GM19328 (cell line): ENCODE results near the gene ZNF768.
"Not testable (repeated sequence)": the region's sequence is repeated elsewhere in the genome, so short reads cannot be mapped to it uniquely, and the experiment has no call there.

Source experiments
- ATAC-seq: cut with Tn5 transposase; IDR thresholded peaks from one replicate; pipeline ENCODE4 v1.9.1; 2021; ENCODE audit warnings: mild to moderate bottlenecking, moderate library complexity; ENCODE audit not compliant: unreplicated experiment

The ZNF768 gene

DNA sequence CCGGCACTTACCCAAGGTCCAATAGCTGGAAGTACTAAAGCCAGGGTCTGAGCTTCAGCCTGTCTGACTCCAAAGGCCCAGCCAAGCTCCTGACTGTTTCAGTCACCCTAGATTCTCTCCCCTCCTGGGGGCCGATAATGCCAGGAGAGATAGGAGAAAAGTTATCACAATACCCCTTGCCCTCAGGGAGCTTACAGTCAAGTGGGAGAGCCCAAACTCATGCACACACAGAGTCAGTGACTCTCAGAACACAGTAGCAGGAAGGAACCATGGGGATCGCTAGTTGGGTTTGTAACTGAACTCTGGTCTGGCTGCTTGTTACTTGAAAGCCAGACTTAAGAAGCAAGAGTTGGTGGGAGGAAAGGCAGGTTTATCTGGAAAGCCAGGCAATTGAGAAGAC is 14.9 kb downstream of the ZNF768 start:
- ATAC-seq, result no peak

DNA sequence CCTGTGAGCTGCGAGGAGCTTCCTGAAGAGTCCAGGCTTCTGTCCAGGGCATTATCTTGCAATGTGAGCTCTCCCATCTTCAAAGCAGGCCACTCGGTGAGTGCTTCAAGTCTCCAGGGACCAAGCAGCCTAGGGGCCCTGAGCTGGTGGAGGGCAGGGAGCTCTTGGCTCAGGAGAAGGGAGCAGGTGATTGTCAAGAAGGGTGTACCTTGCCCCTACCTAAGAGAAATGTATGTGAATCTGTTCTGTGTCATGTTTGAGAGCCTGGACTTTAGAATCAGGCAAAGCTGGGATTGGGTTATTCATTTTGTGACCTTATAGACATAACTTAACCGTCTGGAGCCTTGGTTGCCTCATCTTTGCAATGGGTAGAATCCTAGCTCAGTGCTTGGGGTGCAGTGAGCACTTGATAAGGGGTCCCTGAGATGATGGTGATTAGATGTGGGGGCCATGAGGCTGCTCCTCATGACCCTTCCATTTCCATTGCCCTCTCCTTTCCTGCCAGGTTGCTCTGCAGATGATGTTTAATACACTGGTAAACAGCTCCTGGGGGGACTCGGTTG is 15.9 kb downstream of the ZNF768 start:
- no peak for ATAC-seq

DNA sequence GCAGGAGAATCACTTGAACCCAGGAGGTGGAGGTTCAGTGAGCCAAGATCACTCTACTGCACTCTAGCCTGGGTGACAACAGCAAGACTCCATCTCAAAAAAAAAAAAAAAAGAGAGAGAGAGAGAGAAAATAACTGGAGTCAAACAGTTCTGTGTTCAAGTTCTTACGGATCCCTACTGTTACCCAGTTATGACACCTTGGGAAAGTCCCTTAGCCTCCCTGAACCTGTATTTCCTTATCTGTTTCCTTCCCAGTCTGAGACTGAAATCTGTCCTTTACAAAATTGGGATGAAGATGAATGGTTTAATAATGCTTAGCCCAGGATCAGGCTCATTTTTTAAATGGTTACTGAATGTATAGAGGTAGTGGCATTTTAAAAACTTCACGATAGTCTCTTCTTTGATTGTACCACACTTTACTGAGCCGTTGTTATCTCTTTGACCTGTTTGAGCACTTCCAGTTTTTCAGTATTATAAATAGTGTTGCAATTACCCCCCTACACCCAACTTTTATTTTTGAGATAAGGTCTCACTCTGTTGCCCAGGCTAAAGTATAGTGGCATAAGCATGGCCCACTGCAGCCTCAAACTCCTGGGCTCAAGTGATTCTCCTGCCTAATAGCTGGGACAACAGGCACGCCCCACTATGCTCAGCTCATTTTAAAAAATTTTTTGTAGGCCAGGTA is 17.1 kb downstream of the ZNF768 start:
- no peak for ATAC-seq

DNA sequence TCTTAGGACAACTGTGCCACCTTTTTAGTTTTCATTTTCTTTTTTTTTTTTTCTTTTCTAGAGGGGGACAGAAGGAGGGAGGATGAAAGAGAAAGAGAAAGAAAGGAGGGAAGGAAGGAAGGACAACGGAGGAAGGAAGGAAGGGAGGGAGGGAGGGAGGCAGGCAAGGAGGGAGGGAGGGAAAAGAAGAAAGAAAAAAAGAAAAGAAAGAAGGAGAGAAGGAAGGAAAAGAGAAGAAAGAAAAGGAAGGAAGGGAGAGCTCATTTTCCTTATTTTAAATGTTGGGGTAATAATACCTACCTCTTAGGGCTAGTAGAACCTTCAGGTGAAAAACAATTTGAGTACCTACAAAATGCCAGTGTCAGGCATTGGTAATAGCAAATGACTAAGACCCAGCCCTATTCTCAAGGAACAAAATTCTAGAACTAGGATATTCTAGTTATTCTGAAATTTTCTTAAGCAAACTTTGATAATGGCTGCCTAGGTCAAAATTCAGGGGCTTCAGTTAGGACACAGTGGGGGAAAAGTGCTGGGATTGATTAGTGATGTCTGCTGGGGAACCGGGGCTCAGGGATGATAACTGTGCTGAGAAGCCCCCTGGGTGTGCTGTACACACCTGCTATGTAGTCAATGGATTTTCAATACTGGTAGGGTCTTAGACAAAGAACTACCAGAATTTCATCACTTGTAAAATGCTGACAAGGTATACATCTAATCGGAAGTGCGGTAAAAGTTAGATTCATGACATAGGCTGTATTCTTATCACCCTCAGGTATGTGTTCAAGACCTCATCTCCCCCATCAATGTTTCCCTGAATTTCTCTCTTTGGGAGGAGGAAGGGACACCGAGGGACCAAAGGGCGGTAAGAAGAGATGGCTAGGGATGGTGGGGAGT is 22.7 kb downstream of the ZNF768 start:
- ATAC-seq, result no peak

DNA sequence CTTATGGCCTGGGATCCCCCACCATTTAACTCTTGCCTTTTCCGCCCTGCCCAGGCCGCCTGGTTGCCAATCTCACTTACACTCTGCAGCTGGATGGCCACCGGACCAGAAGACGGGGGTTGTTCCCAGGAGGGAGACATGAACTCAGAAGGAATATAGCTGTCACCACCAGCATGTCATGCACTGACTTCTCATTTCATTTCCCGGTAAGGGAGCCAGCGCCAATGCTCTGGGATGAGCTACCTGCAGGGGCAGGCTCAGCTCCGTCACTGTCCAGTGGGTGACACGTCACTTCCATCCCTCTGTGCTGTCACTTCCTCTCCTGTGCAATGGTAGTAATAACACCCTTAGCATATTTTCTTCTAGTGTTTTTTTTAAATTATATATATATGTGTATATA is 27.1 kb downstream of the ZNF768 start:
- no peak for ATAC-seq

DNA sequence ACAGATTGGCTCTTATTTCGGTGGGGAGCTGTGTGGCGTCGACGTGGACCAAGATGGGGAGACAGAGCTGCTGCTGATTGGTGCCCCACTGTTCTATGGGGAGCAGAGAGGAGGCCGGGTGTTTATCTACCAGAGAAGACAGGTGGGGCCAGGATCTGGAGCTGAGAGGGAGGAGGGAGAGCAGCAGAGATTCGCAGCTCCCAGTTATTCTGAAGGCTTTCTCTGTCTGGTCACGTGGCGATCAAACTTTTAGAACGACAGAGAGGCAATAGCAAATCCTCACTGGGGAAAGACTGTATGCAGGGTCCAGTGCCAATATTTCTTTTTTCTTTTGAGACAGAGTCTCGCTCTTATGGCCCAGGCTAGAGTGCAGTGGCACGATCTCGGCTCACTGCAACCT is 31.7 kb downstream of the ZNF768 start:
- no peak for ATAC-seq

DNA sequence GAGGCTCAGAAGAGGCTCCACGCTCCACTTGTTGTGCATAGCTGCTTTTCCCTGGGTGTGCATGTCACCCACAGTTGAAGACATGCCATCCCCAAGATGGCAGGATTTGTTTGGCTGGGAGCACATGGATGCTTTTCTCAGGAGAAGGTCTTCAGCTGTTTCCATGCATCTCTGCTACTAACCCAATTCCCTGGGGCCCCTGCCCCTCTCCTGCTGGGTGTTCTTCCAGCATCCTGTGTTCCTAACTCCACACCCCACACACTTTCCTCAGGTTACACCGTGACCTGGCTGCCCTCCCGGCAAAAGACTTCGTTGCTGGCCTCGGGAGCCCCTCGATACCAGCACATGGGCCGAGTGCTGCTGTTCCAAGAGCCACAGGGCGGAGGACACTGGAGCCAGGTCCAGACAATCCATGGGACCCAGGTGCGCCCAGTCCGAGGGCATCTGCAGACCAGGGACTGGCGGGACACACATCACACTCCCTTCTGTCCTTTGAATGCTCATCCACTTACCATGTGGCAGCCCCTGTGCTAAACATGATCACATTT is 32.4 kb downstream of the ZNF768 start:
- ATAC-seq, result no peak

DNA sequence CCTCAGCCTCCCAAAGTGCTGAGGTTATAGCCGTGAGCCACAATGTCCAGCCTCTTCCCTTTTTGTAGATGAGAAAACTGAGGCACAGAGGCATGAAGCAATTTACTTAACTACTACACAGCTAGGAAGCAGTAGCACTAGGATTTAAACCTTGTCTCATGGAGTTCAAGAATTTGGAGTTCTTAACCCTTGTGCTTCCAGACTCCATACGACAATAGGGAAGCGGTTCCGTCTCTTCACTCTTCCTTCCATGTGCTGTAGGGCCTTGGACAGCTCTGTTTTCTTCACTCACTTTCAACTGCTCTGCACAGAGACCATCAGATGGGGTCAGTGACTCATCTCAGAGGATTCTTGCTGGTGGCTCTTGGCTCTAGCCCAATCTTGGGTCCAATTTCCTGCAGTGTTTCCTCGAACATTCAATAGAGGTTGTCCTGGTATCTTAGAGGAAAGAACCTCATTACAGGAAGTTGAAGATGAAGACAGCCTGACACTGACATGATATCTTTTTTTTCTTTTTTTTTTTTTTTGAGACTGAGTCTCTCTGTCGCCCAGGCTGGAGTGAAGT is 34.5 kb downstream of the ZNF768 start:
- no peak for ATAC-seq

DNA sequence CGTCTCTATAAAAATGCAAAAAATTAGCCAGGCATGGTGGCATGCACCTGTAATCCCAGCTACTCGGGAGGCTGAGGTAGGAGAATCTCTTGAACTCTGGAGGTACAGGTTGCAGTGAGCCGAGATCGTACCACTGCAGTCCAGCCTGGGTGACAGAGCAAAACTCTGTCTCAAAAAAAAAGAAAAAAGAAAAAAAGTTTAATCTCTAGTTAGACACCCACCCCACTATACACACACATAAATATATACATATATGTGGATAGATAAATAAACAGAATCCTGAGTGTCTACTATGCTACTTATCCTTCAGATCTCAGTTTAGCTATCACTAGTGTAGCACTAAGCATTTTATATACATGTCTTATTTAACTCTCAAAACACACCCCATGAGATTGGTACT is 35.1 kb downstream of the ZNF768 start:
- no peak for ATAC-seq

DNA sequence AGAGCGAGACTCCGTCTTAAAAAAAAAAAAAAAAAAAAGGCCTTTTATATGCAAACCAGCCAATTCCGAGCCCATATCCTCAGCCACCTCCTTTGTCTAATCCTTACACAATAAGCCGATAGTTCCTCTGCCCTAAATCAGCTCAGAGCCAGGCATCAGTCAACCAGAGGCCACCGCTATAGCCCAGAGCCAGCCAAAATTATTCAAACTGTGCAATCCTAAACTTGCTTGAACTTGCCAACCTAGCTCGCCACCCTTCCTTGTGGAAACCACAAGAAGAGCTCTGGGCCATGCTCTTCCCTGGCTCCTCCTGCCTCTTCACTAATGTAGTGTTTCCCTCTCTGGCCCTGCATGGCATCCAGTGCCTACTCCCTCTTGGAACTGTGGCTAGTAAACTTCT is 36.2 kb downstream of the ZNF768 start:
- ATAC-seq, result no peak

DNA sequence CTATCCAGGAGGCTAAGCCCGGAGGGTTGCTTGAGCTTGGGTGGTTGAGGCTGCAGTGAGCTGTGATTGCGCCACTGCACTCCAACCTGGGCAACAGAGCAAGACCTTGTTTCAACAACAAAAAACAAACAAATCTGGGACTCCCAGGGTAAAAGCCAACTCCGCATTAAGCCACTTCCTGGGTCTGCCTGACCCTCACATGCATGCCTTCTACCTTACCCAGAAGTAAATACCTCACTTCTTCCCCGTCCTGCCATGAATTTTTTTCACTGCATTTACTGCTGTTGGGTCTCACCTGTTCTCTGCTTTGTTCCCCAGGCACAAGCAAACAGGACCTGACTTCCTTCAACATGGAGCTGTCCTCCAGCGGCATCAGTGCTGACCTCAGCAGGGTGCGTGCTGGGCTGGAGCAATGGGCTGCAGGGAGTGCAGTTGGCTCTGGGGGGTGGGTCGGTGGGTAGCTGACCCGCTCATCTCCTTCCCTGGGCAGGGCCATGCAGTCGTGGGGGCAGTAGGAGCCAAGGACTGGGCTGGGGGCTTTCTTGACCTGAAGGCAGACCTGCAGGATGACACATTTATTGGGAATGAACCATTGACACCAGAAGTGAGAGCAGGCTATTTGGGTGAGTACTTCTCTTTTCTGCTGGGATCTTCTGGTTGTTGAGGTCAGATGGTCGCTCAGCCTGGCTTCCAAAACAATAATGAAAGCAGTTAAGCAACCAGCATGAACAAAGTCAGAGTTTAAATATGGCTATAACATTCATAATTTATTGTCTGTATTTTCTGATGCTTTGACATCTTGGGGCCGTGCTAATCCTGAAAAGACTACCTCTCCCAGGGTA is 37.4 kb downstream of the ZNF768 start:
- no peak for ATAC-seq

DNA sequence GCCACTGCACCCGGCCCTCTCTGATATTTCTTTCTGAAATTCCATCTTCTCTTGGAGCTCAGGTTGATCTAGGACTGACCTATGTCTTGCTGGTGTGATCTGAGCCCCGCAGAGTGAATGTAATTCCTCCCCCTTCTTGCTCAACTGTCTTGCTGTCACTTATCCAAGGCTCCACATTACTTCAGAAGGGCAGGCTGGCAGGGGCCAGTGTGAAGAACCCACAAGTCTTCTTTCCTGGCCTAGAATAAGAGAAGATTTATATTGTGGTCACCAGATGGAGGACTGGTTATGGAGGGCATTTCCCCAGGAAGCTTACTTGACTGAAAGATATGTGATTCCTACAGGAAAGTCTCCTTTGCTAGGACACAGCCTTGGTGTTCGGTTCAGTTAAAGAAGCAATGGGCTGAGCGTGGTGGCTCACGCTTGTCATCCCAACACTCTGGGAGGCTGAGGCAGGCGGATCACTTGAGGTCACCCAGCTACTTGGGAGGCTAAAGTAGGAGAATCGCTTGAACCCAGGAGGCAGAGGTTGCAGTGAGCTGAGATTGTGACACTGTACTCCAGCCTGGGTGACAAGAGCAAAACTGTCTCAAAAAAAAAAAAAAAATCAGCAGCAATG is 40.4 kb downstream of the ZNF768 start:
- no peak for ATAC-seq

DNA sequence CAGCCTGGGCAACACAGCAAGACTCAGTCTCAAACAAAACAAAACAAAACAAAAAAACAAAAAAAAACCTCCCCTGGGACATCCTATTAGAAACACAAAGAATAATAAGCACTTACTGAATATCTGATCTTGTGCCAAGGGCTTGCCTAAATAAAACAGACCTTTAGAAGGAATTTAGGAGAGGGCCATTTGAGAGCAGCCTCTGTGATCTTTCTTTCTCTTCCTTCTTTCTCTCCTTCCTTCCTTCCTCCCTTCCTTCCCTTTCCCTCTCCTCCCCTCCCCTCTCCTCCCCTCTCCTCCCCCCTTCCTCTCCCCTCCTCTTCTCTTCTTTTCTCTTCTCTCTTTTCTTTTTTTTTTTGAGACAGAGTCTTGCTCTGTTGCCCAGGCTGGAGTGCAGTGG is 41.5 kb downstream of the ZNF768 start:
- ATAC-seq, result no peak

DNA sequence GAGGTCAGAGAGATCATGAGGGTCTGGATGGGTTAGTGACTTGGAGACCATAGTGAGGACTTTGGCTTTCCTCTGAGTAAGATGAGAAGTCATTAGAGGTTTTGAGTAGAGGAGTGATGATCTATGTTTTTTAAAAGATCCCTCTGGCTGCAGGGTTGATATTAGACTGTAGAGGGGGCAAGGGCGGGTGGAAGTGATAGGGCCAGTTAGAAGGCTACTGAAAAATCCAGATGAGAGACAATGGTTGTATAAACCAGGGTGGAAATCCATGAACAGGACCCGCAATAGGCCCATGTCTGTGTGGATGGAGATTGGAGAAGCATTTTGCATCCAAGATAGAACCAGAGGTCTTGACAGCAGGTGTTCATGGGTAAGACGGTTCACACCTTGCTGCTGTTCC is 44.0 kb downstream of the ZNF768 start:
- ATAC-seq, result no peak

DNA sequence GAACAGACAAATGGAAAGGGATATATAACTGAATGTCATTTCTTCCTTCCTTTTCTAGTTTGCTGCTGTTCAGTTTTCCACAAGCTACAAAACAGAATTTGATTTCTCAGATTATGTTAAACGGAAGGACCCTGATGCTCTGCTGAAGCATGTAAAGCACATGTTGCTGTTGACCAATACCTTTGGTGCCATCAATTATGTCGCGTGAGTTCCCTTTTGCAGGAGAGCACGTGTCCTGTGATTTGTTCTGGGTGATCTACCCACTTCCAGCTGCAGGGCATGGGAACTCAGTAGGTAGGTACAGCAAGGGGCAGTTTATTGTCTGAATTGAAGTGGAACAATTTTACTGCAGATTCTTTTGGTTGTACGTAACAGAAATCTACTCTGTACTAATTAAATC is 45.0 kb downstream of the ZNF768 start:
- ATAC-seq, result no peak

DNA sequence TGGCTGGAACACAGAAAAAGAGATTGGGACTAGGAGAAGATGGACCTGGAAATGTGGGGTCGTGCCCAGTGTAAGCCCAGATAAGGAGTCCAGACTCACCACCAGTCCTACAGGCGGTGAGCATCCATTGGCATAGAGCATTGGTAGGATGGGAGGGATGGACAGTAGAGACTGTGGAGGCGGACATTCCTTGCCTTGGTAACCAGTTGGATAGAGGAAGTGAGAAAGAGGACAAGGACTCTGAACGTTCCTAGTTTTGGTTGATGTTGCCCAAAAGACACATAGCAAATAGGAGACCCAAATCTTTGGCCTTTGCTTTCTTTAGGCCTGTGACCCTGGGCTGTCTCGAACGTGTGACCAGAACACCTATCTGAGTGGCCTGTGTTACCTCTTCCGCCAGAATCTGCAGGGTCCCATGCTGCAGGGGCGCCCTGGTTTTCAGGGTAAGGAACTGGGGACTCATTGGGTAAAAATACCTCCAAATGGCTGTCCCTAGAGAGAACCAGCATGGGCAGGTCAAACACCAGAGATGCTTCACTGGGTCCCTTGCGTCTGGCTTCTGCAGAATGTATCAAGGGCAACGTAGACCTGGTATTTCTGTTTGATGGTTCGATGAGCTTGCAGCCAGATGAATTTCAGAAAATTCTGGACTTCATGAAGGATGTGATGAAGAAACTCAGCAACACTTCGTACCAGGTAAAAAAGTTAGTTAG is 47.4 kb downstream of the ZNF768 start:
- no peak for ATAC-seq

DNA sequence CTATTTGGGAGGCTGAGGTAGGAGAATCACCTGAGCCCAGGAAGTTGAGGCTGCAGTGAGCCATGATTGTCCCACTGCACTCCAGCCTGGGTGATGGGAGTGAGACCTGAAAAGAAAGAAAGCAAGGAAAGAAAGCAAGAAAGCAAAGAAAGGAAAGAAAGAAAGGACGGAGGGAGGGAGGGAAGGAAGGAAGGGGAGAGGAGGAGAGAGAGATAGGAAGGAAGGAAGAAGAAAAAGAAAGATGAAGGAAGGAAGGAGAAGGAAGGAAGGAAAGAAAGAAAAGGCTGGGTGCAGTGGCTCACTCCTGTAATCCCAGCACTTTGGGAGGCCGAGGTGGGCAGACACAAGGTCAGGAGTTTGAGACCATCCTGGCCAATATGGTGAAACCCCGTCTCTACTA is 48.6 kb downstream of the ZNF768 start:
- not testable (repeated sequence) for ATAC-seq

DNA sequence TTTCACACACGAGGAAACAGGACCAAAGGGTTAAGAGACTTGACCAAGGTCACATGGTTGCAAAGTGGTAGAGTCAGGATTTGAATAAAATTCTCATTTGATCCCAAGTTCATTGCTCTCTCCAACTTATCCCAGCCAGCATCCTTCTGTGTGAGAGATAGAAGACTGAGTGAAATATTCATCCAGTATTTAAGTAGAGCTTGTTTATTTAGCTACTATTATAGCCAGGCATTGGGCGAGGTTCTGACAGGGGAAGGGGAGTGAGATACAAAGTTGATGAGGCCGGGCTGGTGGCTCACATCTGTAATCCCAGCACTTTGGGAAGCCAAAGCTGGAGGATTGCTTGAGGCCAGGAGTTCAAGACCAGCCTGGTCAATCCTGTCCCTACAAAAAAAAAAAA is 49.4 kb downstream of the ZNF768 start:
- ATAC-seq, result no peak

DNA sequence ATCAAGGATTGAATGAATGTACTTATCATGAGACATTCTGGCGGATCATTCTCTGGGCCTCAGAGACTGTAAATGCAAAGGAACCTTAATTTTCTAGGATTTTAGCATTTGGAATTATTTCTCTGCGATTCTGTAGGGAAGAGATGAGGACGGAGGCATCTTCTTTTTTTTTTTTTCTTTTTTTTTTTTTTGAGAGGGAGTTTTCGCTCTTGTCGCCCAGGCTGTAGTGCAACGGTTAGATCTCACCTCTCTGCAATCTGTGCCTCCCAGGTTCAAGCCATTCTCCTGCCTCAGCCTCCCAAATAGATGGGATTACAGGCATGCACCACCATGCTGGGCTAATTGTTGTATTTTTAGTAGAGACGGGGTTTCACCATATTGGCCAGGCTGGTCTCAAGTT is 51.7 kb downstream of the ZNF768 start:
- no peak for ATAC-seq

DNA sequence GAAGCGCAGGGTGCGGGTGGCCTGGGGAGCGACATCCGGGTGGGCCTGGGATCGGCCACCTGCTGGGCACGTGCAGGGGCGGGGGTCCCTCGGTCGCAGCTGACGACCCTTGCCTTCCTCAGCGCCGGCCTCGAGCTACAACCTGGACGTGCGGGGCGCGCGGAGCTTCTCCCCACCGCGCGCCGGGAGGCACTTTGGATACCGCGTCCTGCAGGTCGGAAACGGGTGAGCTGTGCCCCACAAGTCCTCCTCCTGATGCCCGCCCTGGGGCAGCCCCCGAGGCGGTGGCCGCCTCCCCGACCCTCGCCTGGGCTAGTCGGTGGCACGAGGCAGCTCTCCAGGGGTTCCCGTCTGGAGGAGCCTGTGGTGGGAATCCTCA is 52.3 kb downstream of the ZNF768 start:
- ATAC-seq, result no peak
